A549 (cell line): ENCODE results near the gene FAT1.

Source experiments
- EP300 ChIP-seq, 2 experiments: fragments of >200 bp; sonication (Bioruptor Twin); formaldehyde crosslinking; IDR thresholded peaks; 2 replicates in 1 of 2; 3 replicates in 1 of 2; pipeline ENCODE4 v1.6.1; 2016 to 2017
- FOSL2 ChIP-seq, 2 experiments: fragments of 450-650 bp in 1 of 2; fragments of >200 bp in 1 of 2; sonication (Bioruptor Twin) in 1 of 2; formaldehyde crosslinking; IDR thresholded peaks; 2 replicates each; pipeline versions ENCODE4 v1.5.0 to v1.6.1; 2016 to 2020; ENCODE audit warnings: mild to moderate bottlenecking in 1 of 2, moderate library complexity in 1 of 2
- HDAC2 ChIP-seq: fragments of 200-600 bp; sonication (generic); IDR thresholded peaks from 2 replicates; pipeline ENCODE4 v1.6.1; 2016
- HMGXB4 ChIP-seq: fragments of 250-450 bp; sonication (Bioruptor Pico); IDR thresholded peaks from 2 replicates; pipeline ENCODE4 v1.5.0; 2021; ENCODE audit warnings: mild to moderate bottlenecking, moderate library complexity, borderline replicate concordance
- JUN ChIP-seq, 2 experiments: fragments of >200 bp; sonication (Bioruptor Twin); formaldehyde crosslinking; IDR thresholded peaks; 2 replicates in 1 of 2; 3 replicates in 1 of 2; pipeline ENCODE4 v1.6.1; 2016 to 2017
- MAZ ChIP-seq: fragments of 150-350 bp; IDR thresholded peaks from 2 replicates; pipeline ENCODE4 v1.6.1; 2014; ENCODE audit warnings: antibody characterized with exemption, low read depth, low read length, borderline replicate concordance
- PBX3 ChIP-seq: IDR thresholded peaks from 2 replicates; pipeline ENCODE4 v1.6.1; 2012
- POLR2A ChIP-seq: IDR thresholded peaks from 2 replicates; pipeline ENCODE4 v1.6.1; 2012; ENCODE audit warnings: mild to moderate bottlenecking, low read length
- RARB ChIP-seq: fragments of 250-450 bp; sonication (Bioruptor Pico); IDR thresholded peaks from 2 replicates; pipeline ENCODE4 v1.8.0; 2021; ENCODE audit warnings: mild to moderate bottlenecking, moderate library complexity
- SMC3 ChIP-seq: fragments of >200 bp; sonication (Bioruptor Twin); formaldehyde crosslinking; IDR thresholded peaks from 3 replicates; pipeline ENCODE4 v1.6.1; 2018; ENCODE audit warnings: inconsistent platforms
- ZFP36 ChIP-seq: fragments of 450-650 bp; IDR thresholded peaks from 2 replicates; pipeline ENCODE4 v1.6.1; 2014; ENCODE audit warnings: borderline replicate concordance; ENCODE audit not compliant: partially characterized antibody
- TF ChIP-seq, protein P1 (sequence below): fragments of >200 bp; sonication (Bioruptor Twin); formaldehyde crosslinking; IDR thresholded peaks from 3 replicates; pipeline ENCODE4 v1.5.1; 2016
- TF ChIP-seq, protein P2 (sequence below): fragments of 200-600 bp; sonication (generic); IDR thresholded peaks from 2 replicates; pipeline ENCODE4 v1.6.1; 2016; ENCODE audit warnings: antibody characterized with exemption, mild to moderate bottlenecking, moderate library complexity

DNA sequence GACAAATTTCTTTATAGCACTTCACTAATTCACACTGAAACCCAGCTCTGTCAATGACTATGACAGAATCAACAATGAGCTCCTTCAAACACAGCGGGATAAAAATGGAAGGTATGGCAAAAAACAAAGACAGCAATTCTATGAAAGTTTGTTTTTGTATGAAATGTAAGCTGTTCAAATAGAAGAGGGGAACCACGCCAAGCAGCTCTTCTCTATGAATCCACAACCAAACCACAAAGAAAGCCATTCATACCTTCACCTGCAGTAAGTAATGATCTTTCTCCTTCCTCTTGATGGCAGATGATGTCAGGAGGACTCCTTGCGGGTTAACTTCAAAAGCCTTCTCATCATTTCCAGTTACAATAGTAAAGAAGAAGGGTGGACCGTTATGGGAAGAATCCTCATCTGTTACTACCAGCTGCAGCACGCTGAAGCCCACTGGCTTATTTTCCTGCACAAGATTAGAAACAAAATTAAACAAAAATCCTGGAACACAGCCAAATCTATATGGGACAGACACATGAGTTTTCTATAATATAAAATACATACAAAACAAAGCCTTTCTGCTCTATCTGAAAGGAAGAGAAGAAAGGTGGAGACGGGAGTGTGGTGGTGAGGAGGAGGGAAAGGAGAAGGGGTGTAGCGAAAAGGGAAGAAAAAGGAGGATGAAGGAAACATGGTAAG is 119.4 kb downstream of the FAT1 start:
- TF ChIP-seq, protein P1, sequence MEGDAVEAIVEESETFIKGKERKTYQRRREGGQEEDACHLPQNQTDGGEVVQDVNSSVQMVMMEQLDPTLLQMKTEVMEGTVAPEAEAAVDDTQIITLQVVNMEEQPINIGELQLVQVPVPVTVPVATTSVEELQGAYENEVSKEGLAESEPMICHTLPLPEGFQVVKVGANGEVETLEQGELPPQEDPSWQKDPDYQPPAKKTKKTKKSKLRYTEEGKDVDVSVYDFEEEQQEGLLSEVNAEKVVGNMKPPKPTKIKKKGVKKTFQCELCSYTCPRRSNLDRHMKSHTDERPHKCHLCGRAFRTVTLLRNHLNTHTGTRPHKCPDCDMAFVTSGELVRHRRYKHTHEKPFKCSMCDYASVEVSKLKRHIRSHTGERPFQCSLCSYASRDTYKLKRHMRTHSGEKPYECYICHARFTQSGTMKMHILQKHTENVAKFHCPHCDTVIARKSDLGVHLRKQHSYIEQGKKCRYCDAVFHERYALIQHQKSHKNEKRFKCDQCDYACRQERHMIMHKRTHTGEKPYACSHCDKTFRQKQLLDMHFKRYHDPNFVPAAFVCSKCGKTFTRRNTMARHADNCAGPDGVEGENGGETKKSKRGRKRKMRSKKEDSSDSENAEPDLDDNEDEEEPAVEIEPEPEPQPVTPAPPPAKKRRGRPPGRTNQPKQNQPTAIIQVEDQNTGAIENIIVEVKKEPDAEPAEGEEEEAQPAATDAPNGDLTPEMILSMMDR, result no peak
- TF ChIP-seq POLR2A (no peak), HMGXB4 (CRISPR knock-in tag) (no peak), EP300 (IDR thresholded peaks at IDR 0.05) (no peak), RARB (CRISPR knock-in tag) (no peak), HDAC2 (no peak), PBX3 (no peak), SMC3 (no peak), JUN (IDR thresholded peaks at IDR 0.05) (no peak), ZFP36 (no peak), MAZ (no peak), FOSL2 (IDR thresholded peaks at IDR 0.05) (no peak), FOSL2 (CRISPR knock-in tag; IDR thresholded peaks at IDR 0.05) (no peak)
- TF ChIP-seq, protein P2, sequence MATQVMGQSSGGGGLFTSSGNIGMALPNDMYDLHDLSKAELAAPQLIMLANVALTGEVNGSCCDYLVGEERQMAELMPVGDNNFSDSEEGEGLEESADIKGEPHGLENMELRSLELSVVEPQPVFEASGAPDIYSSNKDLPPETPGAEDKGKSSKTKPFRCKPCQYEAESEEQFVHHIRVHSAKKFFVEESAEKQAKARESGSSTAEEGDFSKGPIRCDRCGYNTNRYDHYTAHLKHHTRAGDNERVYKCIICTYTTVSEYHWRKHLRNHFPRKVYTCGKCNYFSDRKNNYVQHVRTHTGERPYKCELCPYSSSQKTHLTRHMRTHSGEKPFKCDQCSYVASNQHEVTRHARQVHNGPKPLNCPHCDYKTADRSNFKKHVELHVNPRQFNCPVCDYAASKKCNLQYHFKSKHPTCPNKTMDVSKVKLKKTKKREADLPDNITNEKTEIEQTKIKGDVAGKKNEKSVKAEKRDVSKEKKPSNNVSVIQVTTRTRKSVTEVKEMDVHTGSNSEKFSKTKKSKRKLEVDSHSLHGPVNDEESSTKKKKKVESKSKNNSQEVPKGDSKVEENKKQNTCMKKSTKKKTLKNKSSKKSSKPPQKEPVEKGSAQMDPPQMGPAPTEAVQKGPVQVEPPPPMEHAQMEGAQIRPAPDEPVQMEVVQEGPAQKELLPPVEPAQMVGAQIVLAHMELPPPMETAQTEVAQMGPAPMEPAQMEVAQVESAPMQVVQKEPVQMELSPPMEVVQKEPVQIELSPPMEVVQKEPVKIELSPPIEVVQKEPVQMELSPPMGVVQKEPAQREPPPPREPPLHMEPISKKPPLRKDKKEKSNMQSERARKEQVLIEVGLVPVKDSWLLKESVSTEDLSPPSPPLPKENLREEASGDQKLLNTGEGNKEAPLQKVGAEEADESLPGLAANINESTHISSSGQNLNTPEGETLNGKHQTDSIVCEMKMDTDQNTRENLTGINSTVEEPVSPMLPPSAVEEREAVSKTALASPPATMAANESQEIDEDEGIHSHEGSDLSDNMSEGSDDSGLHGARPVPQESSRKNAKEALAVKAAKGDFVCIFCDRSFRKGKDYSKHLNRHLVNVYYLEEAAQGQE, result no peak
